GM23248 (cell line): ENCODE measurements around the gene KITLG.

Source experiments
- EZH2 ChIP-seq: fragments of 200-600 bp; sonication (generic); IDR thresholded peaks from 2 replicates; pipeline ENCODE4 v1.6.1; 2018; ENCODE audit warnings: antibody characterized with exemption, mild to moderate bottlenecking; ENCODE audit not compliant: insufficient read depth, poor library complexity, severe bottlenecking
- EZH2phosphoT487 ChIP-seq: fragments of 200-600 bp; sonication (generic); IDR thresholded peaks from 2 replicates; pipeline ENCODE4 v1.6.1; 2018; ENCODE audit warnings: antibody characterized with exemption, moderate library complexity, mild to moderate bottlenecking, low read depth; ENCODE audit not compliant: insufficient read depth

- TF ChIP-seq EZH2phosphoT487 (no peak), EZH2 (no peak)
Observed at GRCh38 chr12:88493636-88494035, 86.6 kb downstream of the KITLG start.
